ENCODE measurements around the gene PMEPA1.

- no peak for TF ChIP-seq REST (IDR thresholded peaks at IDR 0.05; ENCODE audit: unreplicated experiment)
- no peak for TF ChIP-seq CREB1 (CRISPR knock-in tag; IDR thresholded peaks at IDR 0.05; ENCODE audit: low read depth)
- TF ChIP-seq EZH2 (IDR thresholded peaks at IDR 0.05; ENCODE audit: low read depth, unreplicated experiment) = no peak
- no peak for TF ChIP-seq CTCF (conservative IDR thresholded peaks at IDR 0.05; ENCODE audit: low read depth in 2 of 2)
- TF ChIP-seq POLR2AphosphoS5 (IDR thresholded peaks at IDR 0.05; ENCODE audit: low read depth) = no peak
- no peak for TF ChIP-seq ETS1 (IDR thresholded peaks at IDR 0.05)
- no peak for TF ChIP-seq EZH2phosphoT487 (IDR thresholded peaks at IDR 0.05; ENCODE audit: unreplicated experiment)
- TF ChIP-seq JUNB (IDR thresholded peaks at IDR 0.05; ENCODE audit: unreplicated experiment) = no peak
- no peak for TF ChIP-seq ZNF462 (CRISPR knock-in tag; IDR thresholded peaks at IDR 0.05)
- no peak for TF ChIP-seq ZNF331 (CRISPR knock-in tag; IDR thresholded peaks at IDR 0.05; ENCODE audit: low read depth)
These were observed 43.5 kb downstream of the PMEPA1 start for GRCh38 chr20:57666106-57666833.

Measured in GM23338 (cell line).